Muscle of back (tissue), 13 donors: ENCODE measurements around the gene RGS17. TPM values are rescaled to one million over a fixed set of nuclear protein-coding genes. Genes with fewer than 3 reads are reported as not detected.
A peak's percentile ranks its signal among the peaks of the same experiment; 100 is the strongest.
"Not testable (repeated sequence)": the region's sequence is repeated elsewhere in the genome, so short reads cannot be mapped to it uniquely, and the experiment has no call there.

Source experiments
- DNase-seq, 3 donors: peaks; one replicate each; pipeline versions ENCODE4 v3.0.0 to v3.0.0-alpha.2; 2013
- long read RNA-seq, 9 donors: transcript quantifications; one replicate each; lab custom pipeline, GENCODE V29; 2026
- polyA plus RNA-seq, 10 donors: library from polyadenylated mRNA; unstranded; fragments of 120-200 nt; gene quantifications; one replicate each; pipeline ENCODE4 v1.2.1, GENCODE V29; 2013; ENCODE audit not compliant: insufficient read length in 10 of 10

Gene RGS17, protein sequence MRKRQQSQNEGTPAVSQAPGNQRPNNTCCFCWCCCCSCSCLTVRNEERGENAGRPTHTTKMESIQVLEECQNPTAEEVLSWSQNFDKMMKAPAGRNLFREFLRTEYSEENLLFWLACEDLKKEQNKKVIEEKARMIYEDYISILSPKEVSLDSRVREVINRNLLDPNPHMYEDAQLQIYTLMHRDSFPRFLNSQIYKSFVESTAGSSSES
- polyA plus RNA-seq: 1 to 10 TPM in 4 of 10 donors, under 1 TPM in 6; 0.67 to 1.7 (median 0.85) TPM
- long read RNA-seq, donor 1: 0 reads
- long read RNA-seq, donor 2: 0 reads
- long read RNA-seq, donor 3: 0 reads
- long read RNA-seq, donor 4: 0 reads
- long read RNA-seq, donor 5: 0 reads
- long read RNA-seq, donor 6, partial matches to known transcripts: 0 of 1 reads
- long read RNA-seq, donor 6, other reads (novel, unspliced or antisense): 0 of 1 reads
- long read RNA-seq, donor 7: 0 reads
- long read RNA-seq, donor 8: 0 reads
- long read RNA-seq, donor 9: 0 reads

DNA sequence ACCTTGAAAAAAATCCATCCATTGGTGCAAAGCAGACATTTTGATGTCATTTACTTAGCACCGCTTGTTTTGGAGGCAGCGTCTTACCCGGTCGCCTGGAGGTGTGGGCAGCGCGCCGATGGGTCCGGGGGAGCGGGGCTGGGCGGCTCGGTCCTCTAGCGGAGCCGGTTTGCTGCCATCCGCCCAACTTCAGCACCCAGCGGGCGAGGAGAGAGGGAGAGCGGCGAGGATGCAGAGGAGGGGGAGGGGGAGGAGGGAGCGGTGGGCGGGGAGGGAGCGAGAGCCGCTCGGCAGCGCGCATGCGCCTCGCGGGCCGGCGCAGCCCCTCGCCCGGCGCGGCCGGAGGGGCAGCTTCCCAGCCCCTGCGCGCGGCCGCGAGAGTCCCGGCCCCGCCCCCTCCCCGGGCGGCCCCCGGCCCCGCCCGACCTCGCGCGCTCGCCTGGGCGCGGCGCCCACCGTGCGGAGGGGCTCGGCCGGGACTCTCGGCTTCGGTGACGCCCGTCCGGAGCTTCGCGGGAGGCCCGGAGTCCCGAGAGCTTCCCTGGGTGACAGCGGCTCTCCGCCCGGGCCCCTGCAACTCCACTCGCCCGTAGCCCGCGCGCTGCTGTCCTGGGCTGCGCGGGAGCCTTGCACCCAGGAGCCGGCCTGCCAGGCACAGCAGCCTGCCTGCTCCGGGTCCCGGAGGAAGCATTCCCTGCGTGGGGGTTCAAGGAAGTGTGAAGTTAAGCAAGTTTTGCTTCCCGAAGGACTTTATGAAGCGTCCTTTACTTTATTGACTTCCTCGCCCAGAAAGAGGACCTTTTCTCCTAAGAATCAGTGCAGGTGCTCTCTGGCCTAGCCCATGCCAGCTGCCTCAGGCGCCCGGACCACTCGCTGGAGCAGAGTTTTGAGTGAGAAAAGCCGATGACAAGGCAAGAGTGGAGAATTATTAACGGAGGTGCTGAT, at the start of gene RGS17:
Gene RGS17, minus strand, starts transcription at position 246 of the 945 bp plus-strand sequence. CDS start 87,264 bp downstream, outside the sequence.
- DNase-seq: peak; percentile 62 to 87 (median 82)

DNA sequence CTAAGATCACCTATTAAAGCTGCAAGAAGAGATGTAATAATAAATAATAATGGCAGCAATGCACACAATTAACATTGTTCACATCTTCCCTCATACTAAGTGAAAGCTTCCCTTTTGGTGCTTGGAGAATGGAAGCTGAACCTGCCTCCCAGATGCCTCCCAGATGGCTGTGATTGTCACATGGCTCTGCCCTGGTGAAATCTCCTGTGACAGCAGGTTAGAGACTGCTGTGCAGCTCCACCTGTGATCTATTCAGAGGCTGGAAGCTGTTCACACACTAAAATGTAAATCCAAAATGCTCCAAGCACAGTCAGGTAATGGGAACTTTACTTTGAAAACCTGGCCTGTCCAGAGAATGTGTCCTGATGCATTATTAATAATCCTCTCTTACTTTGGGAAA, 41.7 kb upstream of the RGS17 start:
- DNase-seq: no peak

DNA sequence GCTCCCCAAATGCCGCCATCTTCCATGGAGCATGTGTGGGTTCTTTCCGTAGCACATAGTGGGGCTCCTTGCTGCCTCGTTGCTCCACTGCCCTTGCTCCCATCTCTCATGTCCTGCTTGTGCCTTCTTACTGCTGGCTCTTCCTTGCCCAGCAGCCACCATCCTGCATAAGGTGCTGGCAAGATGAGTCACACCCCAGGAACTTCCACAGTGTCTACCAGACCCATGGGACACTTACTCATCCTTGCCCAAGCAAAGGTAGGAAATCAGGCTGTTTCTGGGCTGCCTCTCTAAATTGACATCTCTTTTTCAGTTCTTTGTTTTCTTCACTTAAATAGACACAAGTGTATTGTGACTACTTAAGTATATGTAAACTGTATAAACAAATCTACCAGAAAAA, 39.4 kb upstream of the RGS17 start:
- DNase-seq: peak in 1 of 3 donors; percentile 6

DNA sequence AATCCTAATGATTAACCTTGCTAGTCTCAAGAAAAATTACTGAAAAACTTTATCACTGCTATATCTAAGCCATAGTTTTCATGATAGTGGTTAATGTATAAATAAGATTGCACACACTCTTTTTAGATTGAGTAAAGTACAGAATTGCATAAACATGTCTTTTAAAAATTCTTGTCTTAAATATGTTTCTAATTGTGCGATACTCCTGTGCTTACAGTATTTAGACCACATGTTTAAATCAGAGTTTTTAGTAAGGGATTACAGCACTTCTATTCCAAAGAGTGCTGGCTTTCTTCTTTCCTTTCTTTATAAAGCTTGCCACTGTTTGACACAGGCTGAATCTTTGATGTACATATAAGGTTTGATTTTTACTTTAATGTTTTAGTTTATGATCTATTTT, 36.8 kb upstream of the RGS17 start:
- DNase-seq: no peak

DNA sequence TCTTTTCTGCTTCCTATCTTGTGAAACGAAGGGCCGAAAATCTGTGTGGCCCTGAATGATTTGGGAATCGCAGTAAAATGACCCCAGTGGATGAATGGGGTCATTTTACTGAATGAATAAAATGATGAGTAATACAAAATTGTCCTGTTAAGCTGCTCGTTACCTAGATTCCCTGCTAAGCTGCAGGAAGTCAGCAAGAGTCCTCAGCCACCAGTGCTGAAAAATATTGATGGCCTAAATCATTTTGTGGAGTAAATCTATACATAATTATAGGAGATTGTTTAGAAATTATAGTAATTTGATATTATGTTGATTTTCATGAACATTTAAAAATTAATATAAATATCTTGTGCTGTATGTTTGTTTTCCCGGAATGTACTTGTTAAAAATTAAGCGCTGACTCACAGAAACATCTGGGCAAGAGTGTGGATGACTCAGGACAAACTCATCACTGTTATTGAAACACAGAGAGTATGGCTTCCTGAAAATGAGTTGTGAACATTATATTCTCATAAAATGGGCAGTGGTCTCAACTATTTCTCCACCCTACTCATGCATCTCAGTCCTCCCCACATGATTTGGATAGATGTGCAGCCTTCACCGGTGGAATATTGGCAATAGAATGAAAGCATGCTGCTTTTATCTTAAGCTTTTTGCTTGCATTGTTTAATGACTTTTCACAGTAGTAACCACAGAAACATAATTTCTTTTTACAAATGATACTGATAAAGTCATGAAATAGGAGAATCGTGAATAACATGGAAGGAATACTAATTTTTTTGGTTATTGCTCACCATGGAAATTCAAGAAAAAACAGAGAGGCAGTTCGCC, 36.2 kb upstream of the RGS17 start:
- peak in 1 of 3 donors; percentile 42 for DNase-seq

DNA sequence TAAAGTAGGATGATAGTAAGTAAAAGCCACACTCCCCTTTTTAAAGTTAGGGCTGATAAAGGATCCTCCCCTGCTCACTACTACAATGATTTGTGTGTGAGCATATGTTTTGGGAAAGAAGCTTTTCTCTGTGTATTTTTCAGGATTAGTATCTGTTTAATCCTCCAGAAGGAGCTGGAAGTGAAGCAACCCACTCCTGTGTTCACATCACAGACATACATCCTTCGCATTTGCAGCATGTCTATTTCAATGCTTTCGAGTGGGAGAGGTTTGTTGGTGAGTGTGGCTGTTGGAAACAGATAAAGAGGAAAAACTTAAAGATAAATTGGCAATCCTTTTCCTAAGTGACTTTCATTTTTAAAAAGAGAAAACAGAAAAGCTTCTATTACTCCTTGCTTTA, 31.6 kb upstream of the RGS17 start:
- no peak for DNase-seq

DNA sequence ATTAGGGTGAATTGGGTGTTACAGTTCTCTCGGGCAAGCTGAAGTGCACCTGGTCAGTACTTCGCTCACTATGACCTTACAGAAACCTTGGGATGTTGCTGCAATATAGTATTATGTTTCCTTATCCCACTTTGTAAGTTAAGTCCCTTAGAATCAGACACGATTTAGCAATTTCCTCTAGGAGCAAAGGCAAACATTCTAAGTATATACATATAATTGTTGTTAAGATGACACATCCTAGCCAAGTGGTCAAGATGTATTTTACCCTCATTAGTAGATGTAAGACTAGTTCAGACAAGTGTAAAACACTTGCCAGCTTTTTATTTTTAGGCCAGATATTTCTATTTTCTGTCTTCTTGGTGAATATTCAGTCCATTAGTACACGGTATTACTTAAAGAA, 31.1 kb upstream of the RGS17 start:
- no peak for DNase-seq

DNA sequence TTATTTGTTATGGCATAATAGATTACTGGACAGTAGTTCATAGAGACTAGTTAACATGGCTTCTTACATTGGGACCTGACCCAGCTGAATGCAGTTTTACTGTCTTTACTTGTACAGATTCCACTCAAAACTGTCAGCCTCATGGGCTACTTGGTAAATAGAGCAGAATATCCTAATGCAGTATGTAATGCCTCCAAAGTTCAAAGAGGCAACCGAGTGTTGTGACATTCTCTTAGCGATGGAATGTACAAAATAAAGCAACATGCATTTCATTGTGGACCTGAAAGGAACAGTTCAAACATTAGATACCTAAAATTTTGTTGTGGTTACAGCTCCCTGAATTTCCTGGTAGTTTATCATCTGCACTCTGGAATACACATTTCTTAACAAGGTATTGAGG, 29.1 kb upstream of the RGS17 start:
- no peak for DNase-seq

DNA sequence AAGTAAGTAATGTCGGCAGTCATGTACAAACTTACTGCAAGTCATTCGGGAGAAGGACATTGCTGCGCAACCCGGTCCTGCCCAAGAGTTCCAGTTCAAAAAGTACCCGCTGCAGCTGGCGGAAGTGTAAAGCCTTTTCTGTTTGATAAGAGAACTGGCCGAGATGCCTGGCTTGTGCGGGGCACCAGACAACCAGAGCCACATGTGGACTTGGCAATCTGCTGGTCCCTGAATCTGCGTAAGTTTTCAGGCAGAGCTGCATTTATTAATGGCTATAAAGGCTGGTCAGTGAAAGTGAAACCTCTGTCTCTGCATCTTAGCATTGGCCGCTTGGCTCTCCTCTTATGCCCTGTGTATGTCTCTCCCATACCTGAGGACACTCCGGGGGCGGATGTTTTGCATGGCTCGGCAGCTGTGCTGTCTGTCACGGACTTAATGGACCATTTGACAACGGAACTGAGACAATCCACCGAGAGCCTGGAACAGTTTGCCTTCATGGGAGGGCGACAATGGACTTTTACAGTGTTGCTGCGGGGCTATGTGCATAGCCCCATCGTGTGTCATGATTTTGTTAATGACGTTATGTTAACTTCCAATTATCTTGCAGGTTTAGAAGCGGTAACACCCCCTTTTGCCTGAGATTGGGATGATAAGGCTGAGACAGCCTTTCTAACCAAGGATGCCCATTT, 19.8 kb upstream of the RGS17 start:
- no peak for DNase-seq

DNA sequence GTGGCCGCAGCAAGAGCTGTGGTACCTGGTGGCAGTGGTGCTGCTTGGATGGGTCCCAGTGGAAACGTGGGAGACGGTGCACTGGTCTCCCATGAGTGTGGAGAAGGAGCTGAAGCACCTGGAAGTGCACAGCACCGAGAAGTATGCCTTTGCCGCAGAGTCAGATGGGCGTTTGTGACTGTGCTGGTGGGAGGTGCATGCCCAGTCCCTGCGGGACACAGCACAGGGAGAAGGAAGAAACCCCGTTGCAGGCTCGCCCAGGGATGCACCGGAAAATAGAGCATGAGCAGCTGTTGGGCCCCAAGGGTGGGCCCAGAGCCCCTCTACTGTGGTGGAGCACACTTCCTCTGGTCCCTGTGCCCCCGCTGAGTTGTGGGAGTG, 19.3 kb upstream of the RGS17 start:
- DNase-seq: no peak

DNA sequence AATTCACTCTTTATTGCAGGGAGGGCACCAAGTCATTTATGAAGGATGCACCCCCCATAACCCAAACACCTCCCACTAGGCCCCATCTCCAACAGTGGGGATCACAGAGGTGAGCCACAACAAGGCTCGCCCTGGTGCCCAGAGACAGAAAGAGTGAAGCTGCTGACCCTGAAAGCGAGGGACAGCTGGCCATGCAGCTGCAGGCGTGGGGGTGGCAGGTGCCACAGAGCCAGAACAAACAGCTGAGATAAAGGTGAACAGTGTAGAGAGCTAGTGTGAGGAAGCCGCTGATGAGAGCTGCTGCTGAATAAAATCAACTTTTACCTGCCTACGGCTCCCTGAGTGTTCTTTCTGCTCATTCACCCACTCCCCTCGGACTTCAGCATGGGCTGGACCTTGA, 18.8 kb upstream of the RGS17 start:
- no peak for DNase-seq

DNA sequence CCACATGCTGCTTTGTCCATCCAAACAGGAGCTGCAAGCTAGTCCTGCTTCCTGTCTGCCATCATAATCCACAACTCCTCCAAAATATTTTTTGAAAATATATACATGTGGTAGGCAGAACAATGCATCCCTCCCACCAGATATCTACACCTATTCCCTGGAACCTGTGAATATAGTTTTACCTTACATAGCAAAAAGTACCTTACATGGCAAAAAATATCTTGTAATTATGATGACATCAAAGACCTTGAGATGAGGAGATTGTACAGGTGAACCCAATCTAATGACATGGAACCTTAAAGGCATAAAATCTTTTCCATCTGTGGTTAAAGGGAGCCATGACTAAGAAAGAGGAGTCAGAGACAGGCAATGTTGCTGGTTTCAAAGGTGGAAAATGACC, 15.3 kb upstream of the RGS17 start:
- DNase-seq: no peak

DNA sequence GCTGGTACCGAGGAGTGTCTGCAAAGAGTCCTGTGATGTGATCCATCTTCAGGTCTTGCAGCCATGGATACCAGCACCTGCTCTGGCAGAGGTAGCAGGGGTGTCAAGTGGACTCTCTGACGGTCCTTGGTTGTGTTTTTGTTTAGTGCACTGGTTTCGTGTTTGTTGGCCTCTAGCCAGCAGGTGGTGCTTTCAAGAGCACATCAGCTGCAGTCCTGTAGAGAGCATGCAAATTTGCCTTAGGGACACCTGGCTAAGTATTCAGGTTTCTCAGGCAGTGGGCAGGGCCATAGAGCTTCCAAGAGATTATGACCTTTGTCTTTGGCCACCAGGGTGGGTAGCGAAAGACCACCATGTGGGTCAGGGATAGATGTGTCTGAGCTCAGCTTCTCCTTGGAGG, 14.5 kb upstream of the RGS17 start:
- DNase-seq: no peak

DNA sequence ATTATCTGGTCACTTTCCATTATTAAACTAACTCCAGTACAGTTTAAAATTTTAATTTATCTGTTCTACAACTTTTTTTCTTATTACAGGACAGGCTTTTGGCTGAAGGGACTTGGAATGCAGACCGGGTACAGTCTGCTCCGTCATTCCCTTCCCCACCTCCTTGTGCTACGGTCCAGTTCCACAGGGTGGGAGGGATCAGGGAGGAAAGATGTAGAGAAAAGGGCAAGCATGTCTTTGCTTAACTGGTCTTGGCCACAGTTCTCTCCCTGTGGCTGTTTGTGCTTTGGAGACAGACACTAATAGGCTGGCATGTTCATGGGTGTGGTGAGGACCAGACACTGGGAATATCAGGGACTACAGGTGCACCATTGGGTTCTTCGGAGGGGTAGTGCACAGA, 12.1 kb upstream of the RGS17 start:
- DNase-seq: no peak

DNA sequence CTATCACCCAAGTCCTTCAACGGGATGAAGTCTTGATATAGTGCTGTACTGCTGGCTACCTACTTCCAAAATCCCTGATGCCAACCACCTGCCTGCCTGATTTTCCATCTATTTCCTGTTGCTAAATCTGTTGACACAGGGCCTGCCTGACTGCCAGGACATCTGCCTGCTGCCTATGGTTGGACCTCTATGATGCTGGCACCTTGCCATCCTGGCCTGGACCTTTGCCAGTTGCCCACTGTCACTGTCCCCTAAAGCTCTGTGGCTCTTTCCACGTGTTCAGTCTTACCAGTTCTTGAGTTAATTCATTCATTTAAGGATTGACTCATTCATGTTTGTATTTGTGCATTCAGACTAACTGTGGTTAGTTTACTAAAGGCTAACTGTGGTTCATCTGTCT, 9.2 kb upstream of the RGS17 start:
- DNase-seq: no peak

DNA sequence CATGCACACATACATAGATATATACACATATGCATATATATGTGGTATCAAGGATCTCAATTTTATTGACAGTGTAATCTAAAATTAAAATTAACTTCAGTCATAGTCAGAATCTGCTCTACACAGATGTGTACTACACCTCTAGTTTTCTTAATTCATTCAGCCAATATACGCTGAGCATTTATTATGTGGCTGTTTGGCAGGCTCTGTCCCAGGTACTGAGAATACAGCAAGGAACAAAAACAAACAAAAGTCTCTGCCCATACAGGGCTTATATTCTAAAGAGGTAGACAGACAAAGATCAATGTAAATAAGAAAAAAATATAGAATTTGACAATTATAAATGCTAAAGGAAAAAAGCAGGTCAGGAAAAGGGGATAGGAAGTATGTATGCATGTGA, 7.8 kb upstream of the RGS17 start:
- DNase-seq: no peak

DNA sequence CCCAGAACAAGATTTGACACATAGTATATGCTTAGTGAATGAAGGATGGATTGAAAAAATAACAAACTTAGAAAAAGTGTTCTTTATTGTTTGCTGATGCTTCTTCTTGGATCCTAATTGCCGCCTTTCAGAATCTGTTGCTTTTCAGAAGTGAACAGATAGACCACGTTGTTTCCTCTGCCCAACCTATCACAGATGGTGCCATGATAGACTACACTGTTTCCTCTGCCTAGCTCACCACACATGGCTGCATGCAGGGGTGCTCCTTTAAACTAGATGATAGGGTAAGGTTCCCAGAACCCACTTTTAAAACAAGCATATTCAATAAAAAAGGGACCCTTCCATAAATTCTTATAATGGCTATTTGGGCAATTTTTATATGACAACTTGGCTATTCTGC, 4.6 kb upstream of the RGS17 start:
- no peak for DNase-seq

DNA sequence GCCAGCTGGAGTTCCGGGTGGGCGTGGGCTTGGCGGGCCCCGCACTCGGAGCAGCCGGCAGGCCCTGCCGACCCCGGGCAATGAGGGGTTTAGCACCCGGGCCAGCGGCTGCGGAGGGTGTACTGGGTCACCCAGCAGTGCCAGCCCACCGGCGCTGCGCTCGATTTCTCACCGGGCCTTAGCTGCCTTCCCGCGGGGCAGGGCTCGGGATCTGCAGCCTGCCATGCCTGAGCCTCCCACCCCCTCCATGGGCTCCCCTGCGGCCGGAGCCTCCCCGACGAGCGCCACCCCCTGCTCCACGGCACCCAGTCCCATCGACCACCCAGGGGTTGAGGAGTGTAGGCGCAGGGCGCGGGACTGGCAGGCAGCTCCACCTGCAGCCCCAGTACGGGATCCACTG, 2.6 kb upstream of the RGS17 start:
- not testable (repeated sequence) for DNase-seq

DNA sequence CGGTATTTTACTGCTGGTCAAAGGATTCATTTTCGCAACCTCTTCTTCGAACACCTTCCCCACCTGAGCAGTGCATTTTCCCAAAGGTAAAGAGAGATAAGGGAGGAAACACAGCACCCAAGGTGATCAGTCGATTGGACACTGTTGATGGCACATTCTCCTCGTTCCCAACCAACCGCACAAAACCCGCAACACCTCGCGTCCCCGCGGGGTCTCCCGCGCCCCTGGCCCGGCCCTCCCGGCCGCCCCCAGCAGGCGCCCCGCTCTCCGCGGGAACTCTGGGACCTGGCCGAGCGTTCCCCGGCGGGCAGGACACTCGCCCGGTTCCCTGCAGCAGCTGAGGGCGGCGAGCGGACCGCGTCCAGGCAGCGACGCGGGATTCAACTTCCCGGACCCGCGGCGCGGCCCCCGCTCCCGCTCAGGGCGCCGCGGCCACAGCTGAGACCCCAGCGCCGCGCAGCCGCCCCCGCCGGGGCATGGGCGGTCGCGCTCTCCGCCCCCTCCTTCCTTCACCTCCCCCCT, 506 bp downstream of the RGS17 start:
- no peak for DNase-seq

DNA sequence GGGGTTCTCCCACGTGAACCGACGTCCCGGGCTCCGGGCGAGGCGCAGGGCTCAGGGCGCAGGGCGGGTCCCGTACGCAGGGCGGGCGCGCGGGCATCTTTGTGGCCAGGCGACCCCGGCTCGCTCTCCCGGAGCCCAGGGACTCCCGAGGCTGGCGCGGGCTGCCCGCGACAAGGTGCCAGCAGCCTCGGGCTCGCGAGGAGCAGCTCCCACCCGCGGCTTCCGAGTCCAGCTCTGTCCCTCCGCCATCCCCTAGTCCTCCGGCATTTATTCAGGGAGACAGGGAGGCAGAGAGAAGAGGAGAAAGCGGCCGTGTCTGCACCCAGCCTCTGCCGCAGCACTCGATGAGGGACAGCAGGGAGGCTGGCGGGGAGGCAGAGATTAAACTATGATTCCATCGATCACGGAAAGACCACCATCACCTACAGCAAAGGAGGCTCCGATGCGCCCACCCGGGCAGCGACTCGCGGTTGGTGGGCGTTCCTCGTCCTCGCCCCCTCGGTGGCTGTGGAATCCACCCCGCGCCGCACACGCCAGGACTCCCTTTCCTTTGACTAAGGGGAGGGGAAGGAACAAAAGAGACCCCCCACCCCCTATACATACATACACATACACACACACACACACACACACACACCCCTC, 1.1 kb downstream of the RGS17 start:
- DNase-seq: peak in 1 of 3 donors; percentile 58
